Esophagus squamous epithelium (tissue), 5 donors: ENCODE data around the gene GDF11. TPM values are rescaled to one million over a fixed set of nuclear protein-coding genes. Genes with fewer than 3 reads are reported as not detected.

ENCODE experiments used
- DNase-seq: peaks from one replicate; lab custom pipeline; 2025; lab: John Stamatoyannopoulos, UW
- H3K27ac ChIP-seq, 4 donors: fragments of 200-600 bp; sonication (generic); one replicate each; pipeline ENCODE4 v1.5.1; 2016 to 2019; ENCODE audit warnings: mild to moderate bottlenecking in 1 of 4
- H3K27me3 ChIP-seq, 4 donors: fragments of 200-600 bp; sonication (generic); 1 replicate in 3 of 4; 2 replicates in 1 of 4; pipeline versions ENCODE4 v1.5.1 to v1.6.0; 2017 to 2021; ENCODE audit warnings: antibody characterized with exemption in 1 of 4
- H3K36me3 ChIP-seq, 3 donors: fragments of 200-600 bp; sonication (generic); one replicate each; pipeline ENCODE4 v1.5.1; 2016 to 2019
- H3K4me1 ChIP-seq, 3 donors: fragments of 200-600 bp; sonication (generic); one replicate each; pipeline ENCODE4 v1.5.1; 2017 to 2019
- H3K4me3 ChIP-seq, 4 donors: fragments of 200-600 bp; sonication (generic); 1 replicate in 3 of 4; 2 replicates in 1 of 4; pipeline ENCODE4 v1.5.1; 2016 to 2019; ENCODE audit warnings: mild to moderate bottlenecking in 2 of 4, moderate library complexity in 1 of 4
- H3K9me3 ChIP-seq, 3 donors: fragments of 200-600 bp; sonication (generic); one replicate each; pipeline ENCODE4 v1.5.1; 2016 to 2019
- POLR2A ChIP-seq, 4 donors: fragments of 450-650 bp; IDR thresholded peaks; one replicate each; pipeline ENCODE4 v1.6.1; 2017; ENCODE audit warnings: antibody characterized with exemption in 4 of 4, mild to moderate bottlenecking in 4 of 4, moderate library complexity in 3 of 4
- WGBS, 2 donors: methylation state at CpG; one replicate each; pipeline ENCODE4 v1.1.5; 2018; 5-methylcytosine and 5-hydroxymethylcytosine counted together
- intact Hi-C: fragments of 100-400 bp; cut with DNase I; formaldehyde crosslinking; loops from one replicate; pipeline ENCODE4 v1.15.0; 2022
- total RNA-seq, 4 donors: library from RNA; depleted of rRNA; stranded (reverse); fragments of >200 nt; gene quantifications; one replicate each; pipeline ENCODE4 v1.1.0, GENCODE V29; 2016
- TF ChIP-seq, protein P1 (sequence below), 6 experiments: fragments of 450-650 bp in 4 of 6; fragments of 200-600 bp in 2 of 6; sonication (generic) in 2 of 6; IDR thresholded peaks; one replicate each; pipeline ENCODE4 v1.5.1; 2016 to 2019; ENCODE audit warnings: antibody characterized with exemption in 6 of 6, mild to moderate bottlenecking in 4 of 6, moderate library complexity in 4 of 6
- donor health status: DM: yes; HTN: yes; CAD: no.

The GDF11 gene
- total RNA-seq, 4 donors from 2014 or later = 0.19 to 1.9 (median 1.5) TPM

- DNase-seq = no peak
- no peak overlapping the region for H3K27ac ChIP-seq
- H3K27me3 ChIP-seq = no peaks in the 10 kb centered on the region
- WGBS, 2 donors = 61 to 78% methylated on average over 6 of the region's 6 CpGs
- H3K4me3 ChIP-seq = no peak overlapping the region
- intact Hi-C loops = no loop called here
- TF ChIP-seq, protein P1, sequence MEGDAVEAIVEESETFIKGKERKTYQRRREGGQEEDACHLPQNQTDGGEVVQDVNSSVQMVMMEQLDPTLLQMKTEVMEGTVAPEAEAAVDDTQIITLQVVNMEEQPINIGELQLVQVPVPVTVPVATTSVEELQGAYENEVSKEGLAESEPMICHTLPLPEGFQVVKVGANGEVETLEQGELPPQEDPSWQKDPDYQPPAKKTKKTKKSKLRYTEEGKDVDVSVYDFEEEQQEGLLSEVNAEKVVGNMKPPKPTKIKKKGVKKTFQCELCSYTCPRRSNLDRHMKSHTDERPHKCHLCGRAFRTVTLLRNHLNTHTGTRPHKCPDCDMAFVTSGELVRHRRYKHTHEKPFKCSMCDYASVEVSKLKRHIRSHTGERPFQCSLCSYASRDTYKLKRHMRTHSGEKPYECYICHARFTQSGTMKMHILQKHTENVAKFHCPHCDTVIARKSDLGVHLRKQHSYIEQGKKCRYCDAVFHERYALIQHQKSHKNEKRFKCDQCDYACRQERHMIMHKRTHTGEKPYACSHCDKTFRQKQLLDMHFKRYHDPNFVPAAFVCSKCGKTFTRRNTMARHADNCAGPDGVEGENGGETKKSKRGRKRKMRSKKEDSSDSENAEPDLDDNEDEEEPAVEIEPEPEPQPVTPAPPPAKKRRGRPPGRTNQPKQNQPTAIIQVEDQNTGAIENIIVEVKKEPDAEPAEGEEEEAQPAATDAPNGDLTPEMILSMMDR (IDR thresholded peaks at IDR 0.05) = no peak
- TF ChIP-seq POLR2A (IDR thresholded peaks at IDR 0.05) = no peak
- H3K9me3 ChIP-seq = no peaks in the 10 kb centered on the region
- no peaks in the 10 kb centered on the region for H3K4me1 ChIP-seq
- peaks cover 20 to 96% (median 21%) of the 10 kb centered on the region in 3 donors for H3K36me3 ChIP-seq
Observed at GRCh38 chr12:55760663-55761062, 17.7 kb downstream of the GDF11 start.

- peaks cover 16 to 94% (median 16%) of the 10 kb centered on the region in 3 donors for H3K36me3 ChIP-seq
- TF ChIP-seq, protein P1 (IDR thresholded peaks at IDR 0.05) = no peak
- no peak for TF ChIP-seq POLR2A (IDR thresholded peaks at IDR 0.05)
- no peak overlapping the region for H3K4me3 ChIP-seq
- intact Hi-C loops = no loop called here
- no peak for DNase-seq
- no peaks in the 10 kb centered on the region for H3K4me1 ChIP-seq
- H3K9me3 ChIP-seq = no peaks in the 10 kb centered on the region
- no peak overlapping the region for H3K27ac ChIP-seq
- no peaks in the 10 kb centered on the region for H3K27me3 ChIP-seq
Observed at GRCh38 chr12:55762646-55763045, 19.7 kb downstream of the GDF11 start.

DNA sequence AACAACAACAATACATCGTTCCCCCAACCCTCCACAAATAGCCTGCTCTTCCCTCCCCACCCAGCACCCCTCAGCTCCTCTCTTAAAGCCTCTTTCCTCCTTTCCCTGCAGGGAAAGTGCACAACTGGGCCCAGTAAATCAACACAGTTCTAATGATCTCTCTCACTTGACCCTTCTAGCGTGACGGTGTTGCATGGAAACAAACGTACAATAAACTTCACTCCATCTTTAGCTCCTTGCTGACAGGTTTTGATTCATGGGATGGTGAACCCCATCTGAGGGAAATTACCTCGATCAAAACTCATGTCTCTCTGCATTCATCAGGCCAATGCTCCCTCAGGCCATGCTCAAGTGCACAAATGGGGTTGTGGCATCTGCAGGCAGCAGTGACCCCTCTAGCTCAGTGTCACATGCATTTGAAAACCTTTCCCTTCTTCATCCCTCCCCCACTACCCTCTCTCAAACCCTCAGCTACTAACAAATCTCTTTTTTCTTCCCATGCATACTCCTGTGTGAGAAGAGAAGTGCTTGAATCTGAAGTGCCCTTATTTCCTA lies 22.9 kb downstream of the GDF11 start:
- no peaks in the 10 kb centered on the region for H3K9me3 ChIP-seq
- no peak overlapping the region for H3K4me3 ChIP-seq
- H3K36me3 ChIP-seq = peaks cover 0 to 90% (median 0%) of the 10 kb centered on the region in 3 donors
- no peak overlapping the region for H3K27ac ChIP-seq
- 85 to 88% methylated on average over 5 of the region's 5 CpGs for WGBS, 2 donors
- H3K27me3 ChIP-seq = no peaks in the 10 kb centered on the region
- no peaks in the 10 kb centered on the region for H3K4me1 ChIP-seq
- TF ChIP-seq, protein P1 (IDR thresholded peaks at IDR 0.05) = no peak
- TF ChIP-seq POLR2A (IDR thresholded peaks at IDR 0.05) = no peak
- intact Hi-C loops = no loop called here
- DNase-seq = no peak

DNA sequence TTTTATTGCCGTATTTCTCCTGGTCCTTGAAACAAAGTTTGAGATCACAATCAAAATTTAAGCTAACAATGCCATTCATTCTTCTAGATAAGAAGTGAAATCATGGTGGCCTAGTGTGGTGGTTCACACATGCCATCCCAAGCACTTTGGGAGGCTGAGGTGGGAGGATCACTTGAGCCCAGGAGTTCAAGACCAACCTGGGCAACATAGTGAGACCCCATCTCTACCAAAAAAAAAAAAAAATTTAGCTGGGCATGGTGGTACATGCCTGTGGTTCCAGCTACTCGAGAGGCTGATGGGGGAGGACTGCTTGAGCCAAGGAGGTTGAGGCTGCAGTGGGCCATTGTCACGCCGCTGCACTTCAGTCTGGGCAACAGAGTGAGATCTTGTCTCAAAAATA lies 24.2 kb downstream of the GDF11 start:
- Histone ChIP-seq H3K4me1 (no peaks in the 10 kb centered on the region), H3K36me3 (peaks cover 0 to 90% (median 0%) of the 10 kb centered on the region in 3 donors), H3K27me3 (no peaks in the 10 kb centered on the region), H3K27ac (no peak overlapping the region), H3K9me3 (no peaks in the 10 kb centered on the region), H3K4me3 (no peak overlapping the region)
- WGBS, 2 donors = 96 to 100% methylated on average over 3 to 4 of the region's 4 CpGs
- no peak for DNase-seq
- intact Hi-C loops = no loop called here
- TF ChIP-seq, protein P1 (IDR thresholded peaks at IDR 0.05) = no peak
- no peak for TF ChIP-seq POLR2A (IDR thresholded peaks at IDR 0.05)

DNA sequence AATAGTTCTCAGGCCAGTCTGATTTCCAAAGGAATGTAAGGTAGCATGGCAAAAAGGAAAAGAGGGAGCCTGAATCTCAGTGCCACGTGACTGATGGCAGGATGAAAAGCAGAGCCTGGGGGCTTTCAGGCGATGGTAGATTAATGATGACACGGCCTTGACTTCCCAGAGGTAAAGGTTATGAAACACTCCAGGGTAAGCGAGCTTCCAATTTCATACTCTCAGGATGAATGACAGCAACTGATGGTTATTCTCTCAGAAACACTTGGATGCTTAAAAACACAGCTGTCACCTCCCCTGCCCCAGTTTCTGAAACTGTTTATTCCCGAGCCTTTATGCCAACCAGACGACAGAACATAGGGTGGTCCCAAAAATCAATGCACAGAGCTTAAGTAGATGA lies 28.8 kb downstream of the GDF11 start:
- H3K9me3 ChIP-seq = no peaks in the 10 kb centered on the region
- no peaks in the 10 kb centered on the region for H3K4me1 ChIP-seq
- intact Hi-C loops = no loop called here
- H3K4me3 ChIP-seq = no peak overlapping the region
- no peak overlapping the region for H3K27ac ChIP-seq
- DNase-seq = no peak
- no peaks in the 10 kb centered on the region for H3K27me3 ChIP-seq
- H3K36me3 ChIP-seq = peaks cover 0 to 91% (median 0%) of the 10 kb centered on the region in 3 donors
- TF ChIP-seq, protein P1 (IDR thresholded peaks at IDR 0.05) = no peak
- TF ChIP-seq POLR2A (IDR thresholded peaks at IDR 0.05) = no peak
- WGBS, 2 donors = 58 to 63% methylated on average over 5 to 6 of the region's 6 CpGs
